HG03135 (cell line): ENCODE data around the gene ENTREP3.
A peak's percentile ranks its signal among the peaks of the same experiment; 100 is the strongest.

Experiments
- ATAC-seq: cut with Tn5 transposase; IDR thresholded peaks from one replicate; pipeline ENCODE4 v1.9.1; 2021; ENCODE audit warnings: mild to moderate bottlenecking, moderate library complexity; ENCODE audit not compliant: unreplicated experiment

The ENTREP3 gene

DNA sequence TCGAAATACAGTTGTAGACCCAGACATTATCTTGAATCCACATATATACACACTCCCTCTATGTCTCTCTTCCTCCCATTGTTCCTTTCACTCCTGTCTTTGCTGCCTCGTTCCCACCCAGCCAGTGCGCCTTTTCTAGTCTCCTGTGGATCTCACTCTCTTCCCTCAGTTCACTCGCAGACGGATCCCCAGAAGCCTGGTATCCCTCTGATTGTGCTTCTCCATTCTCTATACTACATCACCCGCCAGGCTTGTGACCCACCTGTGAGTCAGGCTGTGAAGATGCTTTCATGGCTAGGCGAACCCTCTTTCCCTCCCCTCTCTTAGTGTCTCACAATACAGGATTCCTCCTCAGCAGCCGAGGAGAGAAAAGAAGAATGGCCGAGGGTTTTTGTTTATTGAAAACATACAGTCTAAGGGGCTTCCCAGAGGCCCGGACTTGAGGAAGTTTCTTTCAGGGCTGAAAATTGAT is 23.4 kb upstream of the ENTREP3 start:
- no peak for ATAC-seq

- ATAC-seq: no peak
These were observed 22.8 kb upstream of the ENTREP3 start for GRCh38 chr1:155277902-155278688.

- ATAC-seq: peak; percentile 60
These were observed 22.0 kb upstream of the ENTREP3 start, which contains the start of gene HCN3 for GRCh38 chr1:155277070-155277901. Gene HCN3, plus strand, starts transcription at chr1:155277463. Its CDS starts 128 bp downstream, at chr1:155277591.

DNA sequence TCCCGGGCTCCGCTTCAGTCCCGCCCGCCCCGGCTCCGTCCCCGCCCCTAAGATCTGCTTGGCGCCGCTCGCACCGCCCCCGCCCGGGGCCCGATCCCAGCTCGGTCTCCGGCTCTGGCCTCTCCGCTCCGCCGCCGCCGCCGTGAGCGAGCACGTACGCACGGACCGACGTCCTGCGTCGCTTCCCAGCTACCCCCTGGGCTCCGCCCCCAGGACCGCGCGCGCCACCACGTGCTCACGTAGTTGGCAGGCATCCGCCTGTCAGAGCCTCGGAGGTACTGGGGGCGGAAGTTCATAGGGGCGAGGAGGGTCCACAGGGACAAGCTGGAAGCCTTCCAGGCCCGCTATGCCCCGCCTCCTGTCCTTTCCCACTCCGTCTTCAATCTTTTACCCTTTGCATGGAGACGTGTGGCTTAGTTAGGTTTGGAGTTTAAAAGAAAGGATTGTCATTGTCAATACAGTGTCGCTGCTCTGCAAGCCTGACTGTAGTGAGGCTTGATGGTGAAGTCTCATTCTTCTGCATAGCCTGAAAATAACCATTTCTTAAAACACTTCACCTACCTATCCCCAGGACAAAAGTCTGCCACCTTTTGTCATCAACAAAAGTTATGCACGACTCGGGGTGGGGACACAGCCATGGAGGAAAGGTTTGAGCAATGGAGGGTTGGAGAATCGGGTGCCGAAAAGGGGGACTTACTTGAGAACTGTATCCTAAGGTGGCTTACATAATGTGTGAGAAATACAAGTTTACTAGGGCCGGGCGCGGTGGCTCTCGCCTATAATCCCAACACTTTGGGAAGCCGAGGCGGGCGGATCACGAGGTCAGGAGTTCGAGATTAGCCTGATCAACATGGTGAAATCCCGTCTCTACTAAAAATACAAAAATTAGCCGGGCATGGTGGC is 18.3 kb upstream of the ENTREP3 start, which contains the start of gene CLK2:
CLK2 (minus strand) TSS at position 162 of the 903 bp plus-strand sequence. CDS start 2,527 bp downstream, outside the sequence.
- ATAC-seq: peak; percentile 79

DNA sequence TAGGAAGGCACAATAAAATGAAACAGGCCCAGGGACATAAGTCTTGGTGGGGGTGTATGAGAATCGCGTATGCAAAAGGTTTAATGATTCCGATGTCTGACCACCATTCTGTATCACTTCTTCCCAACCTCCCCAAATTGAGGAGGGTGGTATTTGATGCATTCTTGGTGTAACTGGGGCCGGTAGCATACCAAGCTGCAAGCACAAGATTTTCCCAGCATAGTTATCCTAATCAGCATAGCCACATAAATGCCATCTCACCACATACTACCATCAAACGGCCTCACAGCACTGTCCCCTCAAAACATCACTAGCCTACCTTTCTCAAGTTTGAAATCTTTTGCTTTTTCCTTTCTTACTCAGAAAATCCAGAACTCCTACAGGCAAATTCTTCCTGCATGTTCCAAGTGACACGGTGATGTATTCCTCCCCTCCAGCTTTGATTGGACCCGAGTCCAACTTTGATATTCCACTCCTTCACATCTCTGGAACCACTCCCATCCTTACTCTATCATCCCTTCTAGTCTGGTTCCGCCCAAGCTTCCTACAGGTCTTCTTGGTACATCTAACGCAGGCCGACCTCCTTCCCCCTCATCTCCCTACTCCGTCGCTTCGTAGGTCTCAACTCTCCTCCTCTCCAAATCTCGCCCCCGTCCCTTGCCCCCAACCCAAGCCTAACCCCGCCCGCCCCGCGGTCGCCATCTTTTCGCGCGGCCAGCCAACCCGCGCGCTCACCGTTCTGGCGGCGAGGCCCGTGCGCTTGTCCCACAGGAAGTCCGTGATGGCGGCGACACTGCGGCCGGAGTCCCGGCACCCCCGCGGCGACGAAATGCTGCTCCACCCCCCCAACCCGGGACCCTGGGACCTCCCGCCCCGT is 17.4 kb upstream of the ENTREP3 start:
- peak; percentile 29 for ATAC-seq

DNA sequence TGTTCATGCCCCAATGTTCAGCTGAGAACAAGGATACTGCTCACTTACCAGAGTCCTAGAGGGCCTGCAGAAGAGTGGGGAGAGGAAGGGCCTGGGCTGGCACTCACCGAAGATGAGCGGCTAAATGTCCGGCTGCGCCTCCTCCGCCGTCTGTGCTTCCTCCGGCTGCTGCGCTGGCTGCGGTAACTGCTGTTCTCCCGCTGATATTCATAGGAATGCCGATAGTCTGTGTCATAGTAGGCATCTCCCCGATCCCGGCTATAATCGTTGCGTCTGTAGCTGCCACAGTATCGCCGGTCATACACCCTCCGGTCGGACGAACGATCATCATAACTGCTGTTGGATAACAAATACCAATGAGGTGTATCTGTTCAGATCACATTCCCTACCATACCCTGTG is 14.1 kb upstream of the ENTREP3 start:
- ATAC-seq: no peak

GRCh38 chr1:155268630-155269029 is 13.3 kb upstream of the ENTREP3 start:
- no peak for ATAC-seq

DNA sequence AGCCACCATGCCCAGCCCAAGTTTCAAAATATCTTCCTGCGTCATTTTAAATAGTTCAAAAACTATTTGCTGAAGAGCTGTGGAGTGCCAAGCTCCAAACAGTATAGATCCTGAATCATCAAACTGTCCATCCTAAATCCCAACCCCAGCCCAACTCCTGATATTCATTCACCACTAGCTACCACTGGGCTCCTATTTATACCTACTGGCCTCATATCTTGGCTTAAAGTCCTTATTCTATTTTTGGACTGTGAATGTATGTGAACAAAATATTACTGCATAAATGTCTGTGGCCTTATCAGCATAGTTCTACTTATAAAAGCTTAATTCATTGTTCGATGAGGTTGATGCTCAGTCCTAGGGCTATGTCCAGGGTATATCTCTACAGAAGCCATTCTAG is 12.1 kb upstream of the ENTREP3 start:
- no peak for ATAC-seq

GRCh38 chr1:155266553-155266952 is 11.3 kb upstream of the ENTREP3 start:
- no peak for ATAC-seq

DNA sequence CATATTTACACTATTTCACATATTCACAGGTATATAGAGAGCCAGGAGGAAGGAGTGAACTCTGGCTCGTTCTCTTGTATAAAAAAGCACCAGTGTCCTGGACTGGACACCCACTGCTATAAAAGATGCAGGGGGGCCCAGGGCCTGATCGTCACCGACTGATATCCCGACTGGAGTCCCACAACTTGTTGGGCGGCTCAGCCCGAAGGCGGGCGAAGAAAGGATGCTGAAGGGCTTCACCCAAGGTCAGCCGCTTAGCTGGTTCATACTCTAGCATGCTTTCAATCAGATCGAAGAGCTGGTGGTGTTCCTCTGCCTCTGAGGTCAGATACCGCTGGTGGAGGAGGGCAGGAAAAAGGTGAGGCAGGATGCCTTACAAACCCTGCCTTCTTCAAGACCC is 7.8 kb upstream of the ENTREP3 start:
- ATAC-seq: no peak

GRCh38 chr1:155261852-155262673 is 6.8 kb upstream of the ENTREP3 start, which contains the start of gene SCAMP3:
Gene SCAMP3, minus strand, starts transcription at chr1:155262360. Its CDS starts 209 bp downstream, at chr1:155262151.
- peak; percentile 90 for ATAC-seq

- no peak for ATAC-seq
These were observed 6.2 kb upstream of the ENTREP3 start for GRCh38 chr1:155261493-155261851.

- no peak for ATAC-seq
These were observed 5.0 kb upstream of the ENTREP3 start for GRCh38 chr1:155260276-155260675.

DNA sequence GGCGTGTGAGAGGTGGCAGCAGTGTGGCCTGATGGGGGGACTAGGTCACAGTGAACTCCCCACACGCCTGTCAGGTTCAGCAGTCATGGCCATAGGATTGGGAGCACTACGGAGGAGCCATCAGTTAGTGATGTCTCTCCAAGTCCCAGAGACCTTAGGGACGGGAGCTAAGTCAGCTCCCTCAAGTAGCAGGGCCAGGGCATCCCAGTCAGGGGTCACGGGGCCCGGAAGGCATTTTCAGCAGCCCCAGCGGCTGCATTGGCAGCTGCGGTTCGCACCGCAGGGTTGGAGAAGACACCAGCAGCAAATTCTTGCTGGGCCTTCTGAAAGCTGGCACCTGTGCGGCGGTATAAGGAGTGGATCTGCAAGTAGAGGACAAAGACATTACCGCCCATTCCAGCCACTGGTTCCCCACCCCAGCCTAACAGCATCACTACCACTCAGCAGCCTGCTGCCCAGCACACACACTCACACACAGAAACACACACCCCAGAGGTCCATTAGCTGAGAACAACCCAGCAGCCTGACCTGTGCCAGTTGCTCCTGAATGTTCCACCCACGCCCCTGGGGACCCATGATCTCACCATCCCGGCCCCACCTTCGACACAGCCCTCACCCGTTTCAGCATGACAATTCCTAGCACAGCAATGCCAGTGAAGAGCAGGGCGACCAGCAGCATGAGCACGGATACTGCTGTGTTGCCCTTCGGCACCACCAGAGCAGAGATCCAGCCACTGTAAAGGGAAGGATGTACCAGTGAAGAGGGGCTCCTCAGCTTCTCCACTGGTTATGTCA is 972 bp upstream of the ENTREP3 start:
- ATAC-seq: no peak

DNA sequence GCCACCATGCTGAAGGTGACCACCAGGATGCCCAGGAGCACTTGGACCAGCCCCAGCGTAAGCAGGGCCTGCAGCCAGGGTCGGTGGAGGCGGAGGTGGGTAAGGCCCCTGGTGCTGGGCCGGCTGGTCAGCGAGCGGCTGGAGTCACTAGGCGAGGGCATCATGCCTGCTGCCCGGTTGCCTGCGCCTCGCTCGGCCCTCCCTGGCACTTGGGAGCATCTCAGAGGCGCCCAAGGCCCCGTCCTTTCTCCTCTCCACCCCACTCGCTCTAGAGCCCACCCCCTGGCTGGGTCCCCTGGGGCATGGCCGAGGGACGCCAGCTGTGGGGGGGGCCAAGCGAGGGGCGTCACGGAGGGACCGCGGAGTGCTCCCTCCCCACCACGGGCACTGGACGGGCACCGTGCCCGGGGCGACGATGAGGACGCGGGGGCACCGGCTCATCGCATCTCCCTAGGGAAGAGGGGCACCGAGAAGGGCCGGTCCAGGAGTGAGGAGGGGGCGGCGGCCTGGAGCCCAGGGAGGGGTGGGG is 505 bp downstream of the ENTREP3 start:
- ATAC-seq: no peak

DNA sequence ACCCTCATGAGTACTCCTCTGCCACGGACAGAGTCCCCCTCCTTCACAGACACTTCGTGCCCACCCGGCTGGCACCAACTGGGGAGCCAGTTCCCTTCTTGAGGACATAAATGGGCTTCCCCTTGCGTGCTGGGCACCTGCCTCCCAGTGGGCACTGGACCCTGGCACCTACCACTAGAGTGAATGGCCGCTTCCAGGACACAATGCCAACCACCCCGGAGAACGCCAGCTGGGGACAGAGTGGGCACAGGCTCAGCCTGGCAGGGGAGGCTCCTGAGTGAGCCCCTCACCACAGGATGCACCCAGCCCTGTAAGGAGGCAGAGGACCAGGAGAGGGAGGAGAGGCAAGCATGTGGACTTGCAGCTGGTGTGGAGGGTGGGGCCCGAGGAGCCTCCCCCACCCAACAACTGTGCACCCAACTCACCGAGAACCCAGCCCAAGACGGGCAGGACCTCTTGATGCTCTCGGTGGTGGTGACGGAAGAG is 1.0 kb downstream of the ENTREP3 start:
- ATAC-seq: no peak

DNA sequence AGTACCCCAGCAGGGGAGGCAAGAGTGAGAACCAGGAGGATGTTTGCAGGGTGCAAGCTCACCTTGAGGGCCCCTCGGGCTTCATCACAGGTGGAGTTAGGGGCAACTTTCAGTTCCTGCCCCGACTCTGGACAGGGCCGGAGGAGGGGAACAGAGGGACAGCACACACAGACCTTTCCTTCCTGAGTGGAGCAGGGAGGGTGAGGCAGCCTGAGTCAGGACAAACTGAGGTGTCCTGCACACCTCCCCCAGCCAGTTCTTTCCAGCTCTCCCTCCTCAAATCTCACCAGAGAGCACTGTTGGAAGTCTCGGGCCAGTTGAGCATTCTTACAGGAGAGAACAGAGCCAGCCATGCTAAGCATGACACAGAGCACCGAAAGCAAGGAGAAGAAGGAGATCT is 1.5 kb downstream of the ENTREP3 start:
- no peak for ATAC-seq

GRCh38 chr1:155253208-155253607 is 2.1 kb downstream of the ENTREP3 start:
- no peak for ATAC-seq
